ENCODE measurements around the gene FAM186B. TPM values are rescaled to one million over a fixed set of nuclear protein-coding genes. Genes with fewer than 3 reads are reported as not detected.

FAM186B gene
- total RNA-seq, 1 experiment from 2014 or later: 0.42 TPM

DNA sequence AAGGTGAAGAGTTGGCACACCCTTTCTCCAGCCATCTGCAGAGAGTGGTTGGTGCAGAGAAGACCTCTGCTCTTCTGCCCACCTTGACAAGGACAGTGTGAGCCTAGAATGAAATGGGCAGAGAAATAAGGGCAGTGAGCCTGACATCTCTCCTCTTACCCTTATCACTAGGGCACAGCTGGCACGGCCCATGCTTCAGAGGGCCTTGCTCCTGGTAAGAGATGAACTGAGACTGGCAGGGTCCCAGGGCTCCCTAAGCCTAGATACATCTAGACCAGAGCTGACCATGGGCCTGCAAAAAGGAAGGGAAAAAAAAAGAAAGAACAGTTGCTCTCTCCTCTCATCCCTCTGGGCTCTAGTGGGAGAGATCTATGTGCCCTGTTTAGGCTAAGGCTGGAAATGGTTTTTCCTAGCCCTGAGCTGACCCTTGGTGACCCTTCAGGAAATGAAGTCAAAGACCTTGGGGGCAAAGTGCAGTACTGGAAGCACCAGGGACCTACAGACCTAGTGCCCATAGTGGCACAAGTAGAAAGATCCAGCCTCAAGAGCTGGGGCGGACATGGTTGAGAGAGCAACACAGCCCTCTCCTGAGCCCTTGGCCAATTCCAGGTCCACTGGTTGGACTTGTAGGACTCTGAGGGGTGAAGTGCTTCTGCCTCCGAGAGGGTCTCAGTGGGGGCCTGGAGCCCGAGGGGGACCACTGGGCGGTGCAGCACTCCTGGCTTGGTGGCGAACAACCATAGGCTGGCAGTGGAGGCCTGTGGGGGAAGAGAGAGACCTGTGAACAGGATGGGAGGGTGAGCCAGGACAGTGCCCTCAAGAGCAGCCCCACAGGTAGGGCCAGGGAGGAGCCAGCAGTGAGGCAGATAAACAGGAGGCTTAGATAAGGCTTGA is 40.0 kb upstream of the FAM186B start:
- Histone ChIP-seq H3K9ac (ENCODE audit: low read length) (no peak overlapping the region), H3K4me3 (replicated peaks in 1 of 2; ENCODE audit: low read depth in 1 of 2, low read length in 2 of 2) (no peak overlapping the region), H3K79me2 (ENCODE audit: insufficient read depth, low read length) (no peaks in the 10 kb centered on the region), H3K27me3 (ENCODE audit: insufficient read depth, low read length) (no peaks in the 10 kb centered on the region), H3K4me1 (ENCODE audit: control insufficient read depth in 1 of 2, insufficient read depth in 2 of 2, low read length in 2 of 2) (peaks cover 0 to 4% of the 10 kb centered on the region in 2 experiments; a peak in 2 of 4 replicates), H3K9me3 (ENCODE audit: control insufficient read depth in 1 of 2, insufficient read depth in 1 of 2, low read depth in 1 of 2, low read length in 2 of 2) (no peaks in the 10 kb centered on the region), H3K36me3 (ENCODE audit: control insufficient read depth in 1 of 2, insufficient read depth in 2 of 2, low read length in 2 of 2) (no peaks in the 10 kb centered on the region), H2AFZ (ENCODE audit: low read depth, low read length, poor library complexity, severe bottlenecking) (no peak overlapping the region), H3K27ac (ENCODE audit: low read depth, low read length) (no peak overlapping the region), H3K4me2 (ENCODE audit: low read length) (no peak overlapping the region), H4K20me1 (ENCODE audit: insufficient read depth) (no peaks in the 10 kb centered on the region), H3K9me2 (ENCODE audit: insufficient read depth) (no peaks in the 10 kb centered on the region)
- CTCF ChIA-PET: interaction anchor here (0.6 to 2.5 kb wide), 5 partner anchors 21 to 196 kb away, joined by 3 to 9 read pairs (median 3); partner anchors contain the start of gene TMBIM6
- RAD21 ChIA-PET (ENCODE audit: low non-redundant PET in 1 of 2, low total read pairs in 2 of 2, uncharacterized antibody in 2 of 2, unreplicated experiment in 2 of 2): interaction anchor here in 1 of 2 experiments (0.6 kb wide), 1 partner anchor 126 kb away, joined by 3 read pairs; no protein-coding TSS in a partner anchor
- TF ChIP-seq CBX3 (IDR thresholded peaks at IDR 0.05; ENCODE audit: low read depth): no peak
- TF ChIP-seq ELF1 (IDR thresholded peaks at IDR 0.05; ENCODE audit: borderline replicate concordance, low read depth): no peak
- TF ChIP-seq POLR2AphosphoS5 (IDR thresholded peaks at IDR 0.05; ENCODE audit: low read depth, low read length): no peak
- no peak for ATAC-seq
- no TSS peak for BruUV-seq (replicated peaks)
- intact Hi-C loops (cut with micrococcal nuclease): loop anchor here (10.0 kb wide), 1 partner anchor 189 kb away; no protein-coding TSS in a partner anchor
- no peak for DNase-seq (ENCODE audit: low read depth, low spot score)
- POLR2A ChIA-PET: interaction anchor here (0.5 to 1.6 kb wide), 3 partner anchors 96 to 518 kb away, joined by 3 to 5 read pairs (median 3); partner anchors contain the start of gene TMBIM6

DNA sequence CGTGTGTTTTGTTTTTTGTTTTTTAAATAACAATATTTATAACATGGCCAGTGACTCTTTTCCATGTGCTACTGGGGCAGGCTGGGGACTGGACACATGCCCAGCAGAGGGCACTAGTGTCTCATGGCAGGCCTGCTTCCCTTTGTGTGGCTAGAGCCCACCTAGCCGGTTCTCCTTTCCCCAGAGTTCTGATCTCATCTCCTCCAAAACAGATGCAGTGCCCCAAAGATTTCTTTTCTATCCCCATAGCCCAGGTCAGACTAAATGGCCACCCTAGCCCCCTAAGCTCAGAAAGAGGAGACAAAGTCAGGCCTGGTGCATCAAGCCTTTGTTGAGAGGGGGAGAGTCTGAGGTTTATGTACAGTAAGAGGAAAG is 39.2 kb upstream of the FAM186B start:
- no peak overlapping the region for H3K27ac ChIP-seq (ENCODE audit: low read depth, low read length)
- no peak overlapping the region for H3K9ac ChIP-seq (ENCODE audit: low read length)

More for the DNA sequence above, 39.2 kb upstream of the FAM186B start:
- CTCF ChIA-PET: interaction anchor here (0.7 to 2.5 kb wide), 4 partner anchors 20 to 197 kb away, joined by 3 to 9 read pairs (median 3); partner anchors contain the start of gene TMBIM6
- Histone ChIP-seq H2AFZ (ENCODE audit: low read depth, low read length, poor library complexity, severe bottlenecking) (no peak overlapping the region), H3K79me2 (ENCODE audit: insufficient read depth, low read length) (no peaks in the 10 kb centered on the region), H3K36me3 (ENCODE audit: control insufficient read depth in 1 of 2, insufficient read depth in 2 of 2, low read length in 2 of 2) (0 out of 4 replicates have a peak, but pooled peaks cover 0 to 3% of the 10 kb centered on the region in 2 experiments), H3K27me3 (ENCODE audit: insufficient read depth, low read length) (no peaks in the 10 kb centered on the region), H3K4me3 (replicated peaks in 1 of 2; ENCODE audit: low read depth in 1 of 2, low read length in 2 of 2) (no peak overlapping the region), H3K4me1 (ENCODE audit: control insufficient read depth in 1 of 2, insufficient read depth in 2 of 2, low read length in 2 of 2) (peaks cover 0 to 4% of the 10 kb centered on the region in 2 experiments; a peak in 2 of 4 replicates), H4K20me1 (ENCODE audit: insufficient read depth) (no peaks in the 10 kb centered on the region), H3K4me2 (ENCODE audit: low read length) (no peak overlapping the region), H3K9me3 (ENCODE audit: control insufficient read depth in 1 of 2, insufficient read depth in 1 of 2, low read depth in 1 of 2, low read length in 2 of 2) (no peaks in the 10 kb centered on the region), H3K9me2 (ENCODE audit: insufficient read depth) (no peaks in the 10 kb centered on the region)
- peak; percentile 89 to 96 (median 90) for TF ChIP-seq CTCF (IDR thresholded peaks at IDR 0.05 in 2 of 3, conservative IDR thresholded peaks at IDR 0.05 in 1 of 3; ENCODE audit: borderline replicate concordance in 1 of 3, insufficient read depth in 1 of 3, low read depth in 2 of 3, low read length in 2 of 3)
- peak; percentile 95 for TF ChIP-seq RAD21 (IDR thresholded peaks at IDR 0.05; ENCODE audit: low read depth)
- no peak for TF ChIP-seq TCF7L2 (IDR thresholded peaks at IDR 0.05; ENCODE audit: borderline replicate concordance, extremely low read depth, insufficient read depth, insufficient read length)
- intact Hi-C loops (cut with micrococcal nuclease): loop anchor here (1.0 to 10.0 kb wide), 4 partner anchors 63 to 190 kb away; partner anchors contain the start of gene FMNL3
- peak; percentile 87 for ATAC-seq
- peak; percentile 21 for DNase-seq (ENCODE audit: low read depth, low spot score)
- POLR2A ChIA-PET: interaction anchor here (0.5 to 1.6 kb wide), 4 partner anchors 21 to 102 kb away, joined by 3 to 5 read pairs (median 4); partner anchors contain the start of genes PRPF40B and TMBIM6
- RAD21 ChIA-PET (ENCODE audit: low non-redundant PET in 1 of 2, low total read pairs in 2 of 2, uncharacterized antibody in 2 of 2, unreplicated experiment in 2 of 2): no interaction called here
- BruUV-seq (replicated peaks): no TSS peak
